ENCODE data around the gene ABTB2. TPM values are rescaled to one million over a fixed set of nuclear protein-coding genes. Genes with fewer than 3 reads are reported as not detected.
A peak's percentile ranks its signal among the peaks of the same experiment; 100 is the strongest.

The ABTB2 gene
- total and polyA plus RNA-seq, 4 donors: 0.73 to 3.3 (median 2.7) TPM

DNA sequence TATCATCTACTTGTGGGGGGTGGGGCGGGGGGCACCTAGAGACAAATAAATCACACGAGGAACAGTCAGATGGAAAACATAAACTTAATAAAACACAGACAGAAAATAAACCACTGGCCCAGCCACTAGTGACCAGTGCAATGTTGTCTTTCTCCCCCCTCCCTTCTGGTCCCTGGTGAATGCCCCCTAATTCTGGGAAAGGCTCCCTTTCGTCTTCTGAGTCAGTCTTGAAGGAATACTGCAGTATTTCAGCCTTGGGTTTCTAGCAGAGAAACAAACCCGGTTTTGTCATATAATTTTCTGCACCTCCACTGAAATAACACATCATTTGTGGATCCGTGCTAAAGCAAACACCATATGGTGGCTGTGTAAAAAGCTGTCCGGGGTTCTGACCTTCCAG is 101.7 kb downstream of the ABTB2 start:
- TF ChIP-seq, protein P1, sequence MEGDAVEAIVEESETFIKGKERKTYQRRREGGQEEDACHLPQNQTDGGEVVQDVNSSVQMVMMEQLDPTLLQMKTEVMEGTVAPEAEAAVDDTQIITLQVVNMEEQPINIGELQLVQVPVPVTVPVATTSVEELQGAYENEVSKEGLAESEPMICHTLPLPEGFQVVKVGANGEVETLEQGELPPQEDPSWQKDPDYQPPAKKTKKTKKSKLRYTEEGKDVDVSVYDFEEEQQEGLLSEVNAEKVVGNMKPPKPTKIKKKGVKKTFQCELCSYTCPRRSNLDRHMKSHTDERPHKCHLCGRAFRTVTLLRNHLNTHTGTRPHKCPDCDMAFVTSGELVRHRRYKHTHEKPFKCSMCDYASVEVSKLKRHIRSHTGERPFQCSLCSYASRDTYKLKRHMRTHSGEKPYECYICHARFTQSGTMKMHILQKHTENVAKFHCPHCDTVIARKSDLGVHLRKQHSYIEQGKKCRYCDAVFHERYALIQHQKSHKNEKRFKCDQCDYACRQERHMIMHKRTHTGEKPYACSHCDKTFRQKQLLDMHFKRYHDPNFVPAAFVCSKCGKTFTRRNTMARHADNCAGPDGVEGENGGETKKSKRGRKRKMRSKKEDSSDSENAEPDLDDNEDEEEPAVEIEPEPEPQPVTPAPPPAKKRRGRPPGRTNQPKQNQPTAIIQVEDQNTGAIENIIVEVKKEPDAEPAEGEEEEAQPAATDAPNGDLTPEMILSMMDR (IDR thresholded peaks at IDR 0.05; ENCODE audit: control extremely low read depth, extremely low read depth): no peak
- H3K27me3 ChIP-seq (ENCODE audit: control insufficient read depth in 3 of 3, insufficient read depth in 3 of 3, low read length in 2 of 3): no peaks in the 10 kb centered on the region
- H3K4me1 ChIP-seq (ENCODE audit: control insufficient read depth in 5 of 5, insufficient read depth in 5 of 5, low read length in 5 of 5): peaks cover 6 to 17% (median 8%) of the 10 kb centered on the region in 5 donors
- peak overlapping the region in 1 of 2 donors; percentile 11 for H3K27ac ChIP-seq (ENCODE audit: low read depth in 1 of 2, low read length in 1 of 2)
- 63 to 73% methylated on average over 6 of the region's 6 CpGs for WGBS, 2 donors
- no peaks in the 10 kb centered on the region for H3K9me3 ChIP-seq (ENCODE audit: control insufficient read depth in 4 of 4, insufficient read depth in 3 of 4, low read length in 3 of 4)
- no peak for DNase-seq
- H3K9ac ChIP-seq (ENCODE audit: insufficient read depth in 1 of 2, low read length in 2 of 2): no peak overlapping the region
- no peak overlapping the region for H3K4me3 ChIP-seq
- no peaks in the 10 kb centered on the region for H3K36me3 ChIP-seq (ENCODE audit: control insufficient read depth in 4 of 4, insufficient read depth in 4 of 4, low read length in 4 of 4)
- ATAC-seq (ENCODE audit: insufficient read depth, low FRiP score): no peak

DNA sequence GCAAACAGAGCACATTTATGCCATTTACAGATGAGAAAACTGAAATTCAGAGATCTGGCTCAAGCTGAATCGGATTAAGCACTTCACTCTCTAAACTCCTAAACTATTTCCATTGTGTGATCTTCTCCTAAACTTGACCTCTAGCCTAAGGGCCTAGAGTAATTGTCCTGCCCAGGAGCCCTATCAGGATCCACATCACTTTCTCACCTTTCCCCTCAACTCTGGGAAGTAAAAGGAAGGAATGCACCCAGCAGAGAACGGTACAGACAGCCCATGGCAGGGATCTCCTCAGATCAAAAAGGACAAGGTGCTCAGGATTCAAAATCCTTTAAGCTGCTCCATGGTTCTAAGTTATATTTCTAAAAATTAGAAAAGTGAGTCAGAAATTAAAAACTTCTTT is 102.7 kb downstream of the ABTB2 start:
- Histone ChIP-seq H3K27me3 (ENCODE audit: control insufficient read depth in 3 of 3, insufficient read depth in 3 of 3, low read length in 2 of 3) (no peaks in the 10 kb centered on the region), H3K9me3 (ENCODE audit: control insufficient read depth in 4 of 4, insufficient read depth in 3 of 4, low read length in 3 of 4) (no peaks in the 10 kb centered on the region), H3K4me3 (no peak overlapping the region), H3K27ac (ENCODE audit: low read depth in 1 of 2, low read length in 1 of 2) (no peak overlapping the region), H3K9ac (ENCODE audit: insufficient read depth in 1 of 2, low read length in 2 of 2) (no peak overlapping the region), H3K4me1 (ENCODE audit: control insufficient read depth in 5 of 5, insufficient read depth in 5 of 5, low read length in 5 of 5) (peaks cover 6 to 19% (median 12%) of the 10 kb centered on the region in 5 donors), H3K36me3 (ENCODE audit: control insufficient read depth in 4 of 4, insufficient read depth in 4 of 4, low read length in 4 of 4) (no peaks in the 10 kb centered on the region)
- ATAC-seq (ENCODE audit: insufficient read depth, low FRiP score): no peak
- TF ChIP-seq, protein P1 (IDR thresholded peaks at IDR 0.05; ENCODE audit: control extremely low read depth, extremely low read depth): no peak
- no peak for DNase-seq
- WGBS, 2 donors: 89 to 93% methylated on average over 2 of the region's 2 CpGs

DNA sequence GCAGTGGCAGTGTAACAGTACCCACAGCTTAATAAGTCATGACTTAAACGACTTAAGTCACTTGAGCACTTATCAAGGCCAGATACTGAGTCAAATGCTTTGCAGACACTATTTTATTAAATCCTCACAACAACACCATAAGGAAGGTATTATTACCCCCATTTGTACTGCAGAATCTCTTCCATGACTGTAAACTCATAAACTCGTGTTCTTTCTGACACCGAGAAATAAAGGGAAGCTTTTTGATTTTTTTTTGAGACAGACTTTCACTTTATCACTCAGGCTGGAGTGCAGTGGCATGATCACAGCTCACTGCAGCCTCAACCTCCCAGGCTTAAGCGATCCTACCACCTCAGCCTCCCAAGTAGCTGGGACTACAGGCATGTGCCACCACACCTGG is 103.8 kb downstream of the ABTB2 start:
- Histone ChIP-seq H3K9ac (ENCODE audit: insufficient read depth in 1 of 2, low read length in 2 of 2) (no peak overlapping the region), H3K27me3 (ENCODE audit: control insufficient read depth in 3 of 3, insufficient read depth in 3 of 3, low read length in 2 of 3) (no peaks in the 10 kb centered on the region), H3K4me1 (ENCODE audit: control insufficient read depth in 5 of 5, insufficient read depth in 5 of 5, low read length in 5 of 5) (peaks cover 8 to 19% (median 12%) of the 10 kb centered on the region in 5 donors), H3K36me3 (ENCODE audit: control insufficient read depth in 4 of 4, insufficient read depth in 4 of 4, low read length in 4 of 4) (no peaks in the 10 kb centered on the region), H3K9me3 (ENCODE audit: control insufficient read depth in 4 of 4, insufficient read depth in 3 of 4, low read length in 3 of 4) (no peaks in the 10 kb centered on the region), H3K4me3 (no peak overlapping the region), H3K27ac (ENCODE audit: low read depth in 1 of 2, low read length in 1 of 2) (no peak overlapping the region)
- no peak for DNase-seq
- WGBS, 2 donors: 50 to 72% methylated on average over 4 of the region's 4 CpGs
- TF ChIP-seq, protein P1 (IDR thresholded peaks at IDR 0.05; ENCODE audit: control extremely low read depth, extremely low read depth): no peak
- ATAC-seq (ENCODE audit: insufficient read depth, low FRiP score): no peak

DNA sequence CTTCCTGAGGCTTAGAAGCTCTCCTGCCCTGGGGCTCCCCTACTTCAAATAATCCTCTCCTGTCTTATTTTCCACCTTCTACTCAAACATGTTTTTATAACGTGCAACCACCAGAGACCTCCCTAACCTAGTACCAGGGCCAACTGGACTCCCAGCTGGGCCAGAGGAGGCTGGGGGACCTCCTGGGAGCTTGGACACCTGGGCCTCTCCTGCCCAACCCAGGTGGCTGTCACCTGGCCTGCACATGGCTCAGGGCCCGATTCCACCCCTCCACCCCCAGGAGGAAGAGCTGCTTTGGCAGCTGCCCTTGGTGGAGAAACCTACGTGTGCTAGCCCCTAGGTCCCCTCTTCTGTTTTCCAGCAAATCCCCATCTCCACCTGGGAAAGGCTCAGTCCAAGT is 105.2 kb downstream of the ABTB2 start:
- Histone ChIP-seq H3K4me1 (ENCODE audit: control insufficient read depth in 5 of 5, insufficient read depth in 5 of 5, low read length in 5 of 5) (peaks cover 8 to 19% (median 12%) of the 10 kb centered on the region in 5 donors), H3K4me3 (no peak overlapping the region), H3K36me3 (ENCODE audit: control insufficient read depth in 4 of 4, insufficient read depth in 4 of 4, low read length in 4 of 4) (no peaks in the 10 kb centered on the region), H3K27ac (ENCODE audit: low read depth in 1 of 2, low read length in 1 of 2) (no peak overlapping the region), H3K9me3 (ENCODE audit: control insufficient read depth in 4 of 4, insufficient read depth in 3 of 4, low read length in 3 of 4) (no peaks in the 10 kb centered on the region), H3K27me3 (ENCODE audit: control insufficient read depth in 3 of 3, insufficient read depth in 3 of 3, low read length in 2 of 3) (no peaks in the 10 kb centered on the region), H3K9ac (ENCODE audit: insufficient read depth in 1 of 2, low read length in 2 of 2) (no peak overlapping the region)
- ATAC-seq (ENCODE audit: insufficient read depth, low FRiP score) (no peak), DNase-seq (no peak)
- WGBS, 2 donors: 64 to 84% methylated on average over 3 of the region's 3 CpGs
- TF ChIP-seq, protein P1 (IDR thresholded peaks at IDR 0.05; ENCODE audit: control extremely low read depth, extremely low read depth): no peak
